SK-N-SH (cell line): ENCODE data around the gene CCT8L2.
"Not testable (repeated sequence)": the region's sequence is repeated elsewhere in the genome, so short reads cannot be mapped to it uniquely, and the experiment has no call there.

ENCODE experiments used
- ELF1 ChIP-seq: IDR thresholded peaks from 2 replicates; pipeline ENCODE4 v1.4.0; 2012
- EZH2phosphoT487 ChIP-seq: fragments of 200-600 bp; sonication (generic); IDR thresholded peaks from 2 replicates; pipeline ENCODE4 v1.6.1; 2017; ENCODE audit warnings: low read depth, mixed run types, mild to moderate bottlenecking, antibody characterized with exemption, moderate library complexity, borderline replicate concordance
- GATA2 ChIP-seq: sonication (generic); formaldehyde crosslinking; IDR thresholded peaks from 2 replicates; pipeline ENCODE4 v1.5.0; 2020; ENCODE audit warnings: mild to moderate bottlenecking, missing genetic modification reagents
- MXI1 ChIP-seq: IDR thresholded peaks from 2 replicates; pipeline ENCODE4 v1.6.1; 2012; ENCODE audit warnings: mild to moderate bottlenecking, low read depth, low read length, improper control_type of control experiment
- POLR2AphosphoS5 ChIP-seq: IDR thresholded peaks from 2 replicates; pipeline ENCODE4 v1.6.1; 2012; ENCODE audit warnings: low read depth, low read length
- RAD21 ChIP-seq: IDR thresholded peaks from 2 replicates; pipeline ENCODE4 v1.6.1; 2012; ENCODE audit warnings: mild to moderate bottlenecking, low read length
- SIN3A ChIP-seq: IDR thresholded peaks from 2 replicates; pipeline ENCODE4 v1.6.1; 2012; ENCODE audit warnings: low read depth, mild to moderate bottlenecking, low read length, moderate library complexity, borderline replicate concordance
- TAF1 ChIP-seq: IDR thresholded peaks from 2 replicates; pipeline ENCODE4 v1.6.1; 2012; ENCODE audit warnings: low read depth, mild to moderate bottlenecking, low read length, moderate library complexity, borderline replicate concordance
- TF ChIP-seq, protein P1 (sequence below): fragments of 200-600 bp; sonication (generic); IDR thresholded peaks from 2 replicates; pipeline ENCODE4 v1.6.1; 2017; ENCODE audit warnings: antibody characterized with exemption, mild to moderate bottlenecking, moderate library complexity

DNA sequence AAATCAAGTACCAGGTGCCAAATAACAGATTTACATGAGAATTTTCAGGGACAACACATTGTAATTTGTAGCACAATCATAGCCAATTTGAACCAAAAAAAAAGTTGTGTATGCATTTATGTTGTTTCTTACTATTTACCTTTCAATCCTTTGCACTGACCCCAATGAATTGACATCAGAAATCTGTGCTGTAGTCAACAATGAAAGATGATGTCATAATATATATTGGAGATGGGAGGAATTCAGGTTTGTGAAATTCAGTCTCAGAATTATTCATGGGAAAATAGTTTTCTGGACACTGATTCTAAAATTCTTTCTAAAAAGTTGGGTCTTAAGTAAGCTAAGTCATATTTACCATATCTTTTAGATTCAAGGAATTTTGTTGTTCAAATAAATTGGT lies 31.0 kb upstream of the CCT8L2 start:
- not testable (repeated sequence) for TF ChIP-seq EZH2phosphoT487; RAD21; TAF1; MXI1; ELF1; POLR2AphosphoS5; GATA2 (CRISPR knock-in tag); SIN3A
- TF ChIP-seq, protein P1, sequence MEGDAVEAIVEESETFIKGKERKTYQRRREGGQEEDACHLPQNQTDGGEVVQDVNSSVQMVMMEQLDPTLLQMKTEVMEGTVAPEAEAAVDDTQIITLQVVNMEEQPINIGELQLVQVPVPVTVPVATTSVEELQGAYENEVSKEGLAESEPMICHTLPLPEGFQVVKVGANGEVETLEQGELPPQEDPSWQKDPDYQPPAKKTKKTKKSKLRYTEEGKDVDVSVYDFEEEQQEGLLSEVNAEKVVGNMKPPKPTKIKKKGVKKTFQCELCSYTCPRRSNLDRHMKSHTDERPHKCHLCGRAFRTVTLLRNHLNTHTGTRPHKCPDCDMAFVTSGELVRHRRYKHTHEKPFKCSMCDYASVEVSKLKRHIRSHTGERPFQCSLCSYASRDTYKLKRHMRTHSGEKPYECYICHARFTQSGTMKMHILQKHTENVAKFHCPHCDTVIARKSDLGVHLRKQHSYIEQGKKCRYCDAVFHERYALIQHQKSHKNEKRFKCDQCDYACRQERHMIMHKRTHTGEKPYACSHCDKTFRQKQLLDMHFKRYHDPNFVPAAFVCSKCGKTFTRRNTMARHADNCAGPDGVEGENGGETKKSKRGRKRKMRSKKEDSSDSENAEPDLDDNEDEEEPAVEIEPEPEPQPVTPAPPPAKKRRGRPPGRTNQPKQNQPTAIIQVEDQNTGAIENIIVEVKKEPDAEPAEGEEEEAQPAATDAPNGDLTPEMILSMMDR, result not testable (repeated sequence)
